ENCODE data around the gene SMIM44.

The SMIM44 gene

GRCh38 chr19:3462991-3463713 lies 20.1 kb downstream of the SMIM44 start:
- H3K4me3 ChIP-seq (ENCODE audit: low read length) = no peak overlapping the region
- no peak for DNase-seq (ENCODE audit: low read depth)
- no peak for TF ChIP-seq CTCF (IDR thresholded peaks at IDR 0.05; ENCODE audit: insufficient read depth, low read depth, low read length, missing control alignments)

DNA sequence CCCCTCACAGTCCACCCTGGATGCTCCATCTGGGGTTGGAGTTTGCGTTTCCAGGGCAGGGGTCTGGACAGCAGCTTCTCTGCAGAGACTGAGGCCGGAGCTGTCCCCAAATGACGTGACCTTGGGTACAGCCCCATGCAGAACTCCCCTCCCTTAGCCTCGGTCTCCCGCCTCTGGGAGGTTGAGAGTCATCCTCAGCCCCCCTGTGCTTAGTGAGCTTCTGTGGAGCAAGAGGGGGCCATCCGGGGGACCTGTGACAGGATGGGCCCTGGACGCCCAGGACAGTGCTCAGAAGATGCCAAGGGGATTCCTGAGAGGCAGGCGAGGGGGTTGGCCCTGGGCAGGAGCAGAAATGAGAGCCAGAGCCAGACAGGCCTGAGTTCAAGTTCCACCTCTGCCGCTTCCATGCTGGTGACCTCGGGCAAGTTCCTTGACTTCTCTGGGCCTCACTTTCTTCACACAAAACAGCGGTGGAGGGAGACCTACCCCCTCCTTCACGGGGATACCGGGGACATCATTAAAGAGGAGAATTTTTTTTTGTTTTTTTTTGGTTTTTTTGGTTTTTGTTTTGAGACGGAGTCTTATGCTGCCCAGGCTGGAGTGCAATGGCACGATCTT lies 23.2 kb downstream of the SMIM44 start:
- no peak for TF ChIP-seq CTCF (IDR thresholded peaks at IDR 0.05; ENCODE audit: insufficient read depth, low read depth, low read length, missing control alignments)
- no peak for DNase-seq (ENCODE audit: low read depth)
- no peak overlapping the region for H3K4me3 ChIP-seq (ENCODE audit: low read length)

GRCh38 chr19:3459089-3459881 lies 24.0 kb downstream of the SMIM44 start:
- no peak for DNase-seq (ENCODE audit: low read depth)
- no peak overlapping the region for H3K4me3 ChIP-seq (ENCODE audit: low read length)
- no peak for TF ChIP-seq CTCF (IDR thresholded peaks at IDR 0.05; ENCODE audit: insufficient read depth, low read depth, low read length, missing control alignments)

DNA sequence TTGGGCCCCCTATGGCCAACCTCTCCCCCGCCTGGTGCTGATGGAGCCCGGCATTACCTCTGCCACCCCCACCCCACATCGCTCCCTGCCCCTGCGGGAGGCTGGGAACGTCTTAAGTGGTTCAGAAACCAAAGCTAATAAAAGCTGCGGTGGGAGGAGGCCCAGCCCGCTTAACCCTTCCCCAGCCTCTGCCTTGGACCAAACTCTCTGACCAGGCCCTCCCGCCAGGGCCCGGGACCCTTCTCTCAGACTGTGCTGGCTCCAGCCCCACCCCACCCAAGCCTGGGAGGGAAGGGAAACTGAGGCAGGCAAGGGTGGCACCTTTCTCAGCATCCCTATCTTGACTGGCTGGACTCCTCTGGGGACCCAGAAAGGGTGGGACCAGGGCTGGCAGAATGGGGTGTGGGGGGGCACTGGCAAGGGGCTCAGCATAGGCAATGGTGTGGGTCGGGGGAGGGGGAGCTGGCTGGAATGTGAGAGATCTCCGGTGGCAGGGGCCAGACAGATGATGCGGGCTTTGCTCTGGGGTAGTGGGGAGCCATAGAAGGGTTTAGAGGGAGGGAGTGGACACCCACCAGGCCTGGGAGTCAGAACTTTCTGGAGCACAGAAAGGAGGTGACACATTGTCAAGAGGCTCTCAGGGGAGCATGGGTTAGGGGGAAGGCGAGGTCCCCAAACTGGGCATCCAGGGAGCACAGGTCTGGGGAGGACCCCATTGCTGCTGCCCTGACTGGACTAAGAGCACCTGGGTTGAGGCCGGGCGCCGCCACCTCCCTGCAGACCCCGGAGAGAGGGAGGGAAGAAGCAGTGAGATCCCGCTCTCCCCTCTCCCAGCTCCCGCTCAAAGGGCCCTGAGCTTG lies 24.8 kb downstream of the SMIM44 start:
- no peak for DNase-seq (ENCODE audit: low read depth)
- H3K4me3 ChIP-seq (ENCODE audit: low read length) = no peak overlapping the region
- TF ChIP-seq CTCF (IDR thresholded peaks at IDR 0.05; ENCODE audit: insufficient read depth, low read depth, low read length, missing control alignments) = no peak

GRCh38 chr19:3457528-3458228 lies 25.6 kb downstream of the SMIM44 start:
- DNase-seq (ENCODE audit: low read depth) = no peak
- TF ChIP-seq CTCF (IDR thresholded peaks at IDR 0.05; ENCODE audit: insufficient read depth, low read depth, low read length, missing control alignments) = no peak
- no peak overlapping the region for H3K4me3 ChIP-seq (ENCODE audit: low read length)

DNA sequence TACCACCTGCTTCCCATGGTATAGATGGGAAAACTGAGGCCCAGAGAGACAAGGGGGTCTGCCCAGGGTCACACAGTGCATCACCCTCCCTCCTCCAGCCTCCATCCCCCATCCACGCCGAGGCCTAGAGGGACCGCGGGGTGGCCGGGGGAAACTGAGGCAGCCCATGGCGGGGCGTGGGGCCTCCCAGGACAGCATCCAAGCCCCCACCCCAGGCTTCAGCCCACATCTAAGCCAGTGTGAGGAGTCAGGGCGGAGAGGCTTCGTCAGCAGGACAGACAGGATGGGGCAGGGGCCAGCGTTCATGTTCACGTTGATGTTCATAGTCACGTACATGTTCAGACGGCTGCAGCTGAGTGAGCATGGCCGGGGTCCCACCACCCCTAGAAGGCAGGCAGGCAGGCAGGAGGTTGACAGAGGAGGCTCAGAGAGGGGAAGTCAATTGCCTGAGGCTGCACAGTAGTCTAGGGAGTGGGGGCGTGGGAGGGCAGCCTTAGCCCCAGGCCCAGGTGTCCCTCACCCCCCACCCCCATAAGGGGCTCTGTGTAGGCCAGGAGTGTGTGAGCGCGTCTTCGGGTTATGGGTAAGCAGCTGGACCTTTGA lies 26.2 kb downstream of the SMIM44 start:
- TF ChIP-seq CTCF (IDR thresholded peaks at IDR 0.05; ENCODE audit: insufficient read depth, low read depth, low read length, missing control alignments) = no peak
- no peak for DNase-seq (ENCODE audit: low read depth)

More for the DNA sequence above, 26.2 kb downstream of the SMIM44 start:
- no peak overlapping the region for H3K4me3 ChIP-seq (ENCODE audit: low read length)

Measured in epithelial cell of esophagus (primary cell).